SK-N-SH (cell line): Measurements from ENCODE around the gene MYO18A. TPM values are rescaled to one million over a fixed set of nuclear protein-coding genes. Genes with fewer than 3 reads are reported as not detected.

ENCODE experiments used
- CTCF ChIA-PET: fragments of 300-600, 350-600 bp; formaldehyde crosslinking; extraction: SDS; loops from one replicate; lab custom pipeline; 2021; lab: Yijun Ruan, JAX
- POLR2A ChIA-PET: fragments of 350-600 bp; sonication (Branson Sonifier 250); formaldehyde crosslinking; extraction: SDS; loops from one replicate; lab custom pipeline; 2020; ENCODE audit warnings: antibody characterized with exemption, inconsistent platforms; lab: Yijun Ruan, JAX
- DNase-seq: peaks from one replicate; pipeline ENCODE4 v3.0.0; 2012
- H2AFZ ChIP-seq: fragments of 200-600 bp; sonication (generic); 2 replicates; pipeline ENCODE4 v1.8.1; 2016; ENCODE audit warnings: antibody characterized with exemption, mild to moderate bottlenecking, low read depth
- H3F3A ChIP-seq: fragments of 200-600 bp; sonication (generic); replicated peaks from 2 replicates; pipeline ENCODE3; 2016; ENCODE audit warnings: antibody characterized with exemption, mild to moderate bottlenecking; ENCODE audit not compliant: insufficient read depth
- H3K27ac ChIP-seq, 2 experiments: fragments of 200-500 bp in 1 of 2; fragments of 200-600 bp in 1 of 2; sonication (Bioruptor generic) in 1 of 2; sonication (generic), shearing (Covaris generic) in 1 of 2; 2 replicates each; pipeline versions ENCODE4 v1.5.1 to v1.6.1; 2014 to 2016; ENCODE audit warnings: low read depth in 2 of 2, inconsistent platforms in 1 of 2, low read length in 1 of 2, mild to moderate bottlenecking in 1 of 2, mixed read lengths in 1 of 2
- H3K27me3 ChIP-seq: fragments of 200-600 bp; sonication (generic), shearing (Covaris generic); 2 replicates; pipeline ENCODE4 v1.6.1; 2016; ENCODE audit warnings: mixed run types; ENCODE audit not compliant: insufficient read depth
- H3K36me3 ChIP-seq, 2 experiments: fragments of 200-500 bp in 1 of 2; fragments of 200-600 bp in 1 of 2; sonication (Bioruptor generic) in 1 of 2; sonication (generic) in 1 of 2; replicated peaks in 1 of 2; 2 replicates each; pipeline versions ENCODE3 to v1.5.1; 2014 to 2016; ENCODE audit warnings: low read length in 1 of 2, mild to moderate bottlenecking in 1 of 2; ENCODE audit not compliant: insufficient read depth in 2 of 2, control insufficient read depth in 1 of 2
- H3K4me1 ChIP-seq, 2 experiments: fragments of 200-500 bp in 1 of 2; fragments of 200-600 bp in 1 of 2; sonication (Bioruptor generic) in 1 of 2; sonication (generic), shearing (Covaris generic) in 1 of 2; 2 replicates each; pipeline versions ENCODE4 v1.5.1 to v1.6.1; 2014 to 2016; ENCODE audit warnings: low read depth in 1 of 2, low read length in 1 of 2, mixed run types in 1 of 2; ENCODE audit not compliant: insufficient read depth in 2 of 2, control insufficient read depth in 1 of 2
- H3K4me2 ChIP-seq: fragments of 200-600 bp; sonication (generic), shearing (Covaris generic); 2 replicates; pipeline ENCODE4 v1.6.1; 2017; ENCODE audit warnings: mixed run types
- H3K4me3 ChIP-seq, 2 experiments: fragments of 200-500 bp in 1 of 2; fragments of 200-600 bp in 1 of 2; sonication (Bioruptor generic) in 1 of 2; sonication (generic), shearing (Covaris generic) in 1 of 2; 2 replicates each; pipeline versions ENCODE4 v1.5.1 to v1.8.1; 2014 to 2016; ENCODE audit warnings: low read depth in 2 of 2, inconsistent platforms in 1 of 2, low read length in 1 of 2, mild to moderate bottlenecking in 1 of 2, mixed read lengths in 1 of 2, moderate library complexity in 1 of 2
- H3K79me2 ChIP-seq: fragments of 200-600 bp; sonication (generic); 2 replicates; pipeline ENCODE4 v1.8.1; 2017; ENCODE audit warnings: mild to moderate bottlenecking; ENCODE audit not compliant: insufficient read depth
- H3K9ac ChIP-seq: fragments of 200-600 bp; sonication (generic); 2 replicates; pipeline ENCODE4 v1.6.1; 2017; ENCODE audit warnings: mixed run types
- H3K9me2 ChIP-seq: fragments of 200-600 bp; sonication (generic); 2 replicates; pipeline ENCODE4 v1.6.1; 2017; ENCODE audit warnings: mixed run types
- H3K9me3 ChIP-seq: fragments of 200-600 bp; sonication (generic); 2 replicates; pipeline ENCODE4 v1.6.1; 2017; ENCODE audit warnings: mixed run types, mild to moderate bottlenecking, moderate library complexity
- H4K20me1 ChIP-seq: fragments of 200-600 bp; sonication (generic); 2 replicates; pipeline ENCODE4 v1.6.1; 2017; ENCODE audit warnings: mild to moderate bottlenecking, mixed run types; ENCODE audit not compliant: insufficient read depth
- CHD2 ChIP-seq: fragments of 150-350 bp; IDR thresholded peaks from 2 replicates; pipeline ENCODE4 v1.6.1; 2018; ENCODE audit warnings: low read length; ENCODE audit not compliant: partially characterized antibody
- CTCF ChIP-seq: fragments of 200-600 bp; sonication (generic); IDR thresholded peaks from 2 replicates; pipeline ENCODE4 v1.6.1; 2017; ENCODE audit warnings: antibody characterized with exemption, mild to moderate bottlenecking, moderate library complexity
- ELF1 ChIP-seq: IDR thresholded peaks from 2 replicates; pipeline ENCODE4 v1.4.0; 2012
- EP300 ChIP-seq, 2 experiments: IDR thresholded peaks; 2 replicates each; pipeline versions ENCODE4 v1.4.0 to v1.6.1; 2012; ENCODE audit warnings: borderline replicate concordance in 1 of 2, low read depth in 1 of 2, low read length in 1 of 2
- EZH2phosphoT487 ChIP-seq: fragments of 200-600 bp; sonication (generic); IDR thresholded peaks from 2 replicates; pipeline ENCODE4 v1.6.1; 2017; ENCODE audit warnings: low read depth, mixed run types, mild to moderate bottlenecking, antibody characterized with exemption, moderate library complexity, borderline replicate concordance
- MXI1 ChIP-seq: IDR thresholded peaks from 2 replicates; pipeline ENCODE4 v1.6.1; 2012; ENCODE audit warnings: mild to moderate bottlenecking, low read depth, low read length, improper control_type of control experiment
- NFIC ChIP-seq: IDR thresholded peaks from 2 replicates; pipeline ENCODE4 v1.4.0; 2012; ENCODE audit warnings: borderline replicate concordance
- NRF1 ChIP-seq: IDR thresholded peaks from 2 replicates; pipeline ENCODE4 v1.6.1; 2012; ENCODE audit warnings: low read depth, mild to moderate bottlenecking, low read length
- PBX3 ChIP-seq: IDR thresholded peaks from 2 replicates; pipeline ENCODE4; 2012
- RAD21 ChIP-seq: IDR thresholded peaks from 2 replicates; pipeline ENCODE4 v1.6.1; 2012; ENCODE audit warnings: mild to moderate bottlenecking, low read length
- RFX5 ChIP-seq: IDR thresholded peaks from 2 replicates; pipeline ENCODE4 v1.6.1; 2012; ENCODE audit warnings: mild to moderate bottlenecking, improper control_type of control experiment, low read length
- TAF1 ChIP-seq: IDR thresholded peaks from 2 replicates; pipeline ENCODE4 v1.6.1; 2012; ENCODE audit warnings: low read depth, mild to moderate bottlenecking, low read length, moderate library complexity, borderline replicate concordance
- ZBTB33 ChIP-seq: IDR thresholded peaks from 2 replicates; pipeline ENCODE4 v1.4.0; 2012; ENCODE audit warnings: low read depth, borderline replicate concordance
- WGBS: methylation state at CpG from one replicate; pipeline ENCODE4 v1.1.6; 2017; ENCODE audit warnings: low lambda C conversion rate; 5-methylcytosine and 5-hydroxymethylcytosine counted together
- polyA plus RNA-seq, 3 experiments: library from polyadenylated mRNA; depleted of rRNA; stranded (reverse); fragments of >200 nt; gene quantifications; 2 replicates each; pipeline ENCODE4 v1.2.3, GENCODE V29; 2012

Gene MYO18A
- polyA plus RNA-seq, 1 of the 3 experiments (the other 2 are of a cell fraction): 6.6 TPM

- no peak overlapping the region for H3K4me2 ChIP-seq
- H3K36me3 ChIP-seq: peaks cover 0 to 17% of the 10 kb centered on the region in 2 experiments
- TF ChIP-seq NRF1: no peak
- TF ChIP-seq TAF1: no peak
- TF ChIP-seq EZH2phosphoT487: no peak
- TF ChIP-seq ZBTB33: no peak
- no peak for TF ChIP-seq RAD21
- TF ChIP-seq CHD2: no peak
- TF ChIP-seq EP300 (IDR thresholded peaks at IDR 0.05; ENCODE audit: borderline replicate concordance in 1 of 2, low read depth in 1 of 2, low read length in 1 of 2): no peak
- no peak for TF ChIP-seq CTCF
- TF ChIP-seq PBX3: no peak
- TF ChIP-seq ELF1: no peak
- TF ChIP-seq NFIC: no peak
- TF ChIP-seq MXI1: no peak
- TF ChIP-seq RFX5: no peak
- no peak for DNase-seq
- ChIA-PET CTCF (interaction anchor here (0.8 to 26.8 kb wide), 9 partner anchors 9 to 162 kb away, joined by 3 to 947 read pairs (median 7); partner anchors contain the start of genes PHF12 and PIPOX), POLR2A (interaction anchor here (1.0 kb wide), 1 partner anchor 147 kb away, joined by 3 read pairs; no protein-coding TSS in a partner anchor)
- peaks cover 0 to 17% of the 10 kb centered on the region in 2 experiments; a peak in 1 of 4 replicates for H3K4me1 ChIP-seq
- H3K9me3 ChIP-seq: no peaks in the 10 kb centered on the region
- no peaks in the 10 kb centered on the region for H3K9me2 ChIP-seq
- H3K27me3 ChIP-seq: no peaks in the 10 kb centered on the region
- no peak overlapping the region for H3K4me3 ChIP-seq
- no peak overlapping the region for H2AFZ ChIP-seq
- 0 out of 2 replicates have a peak, but pooled peaks cover 4% of the 10 kb centered on the region for H4K20me1 ChIP-seq
- no peak overlapping the region for H3K9ac ChIP-seq
- 83% methylated on average over 2 of the region's 2 CpGs for WGBS
- H3F3A ChIP-seq: no peaks in the 10 kb centered on the region
- H3K79me2 ChIP-seq: no peaks in the 10 kb centered on the region
- no peak overlapping the region for H3K27ac ChIP-seq
Measured at GRCh38 chr17:29120433-29120832, 59.8 kb downstream of the MYO18A start.
